GM23338 (cell line): ENCODE results near the gene TMC1. TPM values are rescaled to one million over a fixed set of nuclear protein-coding genes. Genes with fewer than 3 reads are reported as not detected.

Experiments
- ATAC-seq: fragments of 200-7000 bp; cut with Tn5 transposase; 3 replicates; pipeline ENCODE4 v1.9.1; 2020
- DNase-seq: peaks from one replicate; pipeline ENCODE4 v3.0.0-alpha.2; 2015; ENCODE audit warnings: low spot score
- H2AFZ ChIP-seq: fragments of 200-600 bp; sonication (generic); 2 replicates; pipeline ENCODE4 v1.8.0; 2016; ENCODE audit warnings: antibody characterized with exemption, mild to moderate bottlenecking, moderate library complexity
- H3F3A ChIP-seq: fragments of 200-600 bp; sonication (generic); replicated peaks from 2 replicates; pipeline ENCODE4 v1.8.0; 2017; ENCODE audit warnings: antibody characterized with exemption, mixed run types, low read depth
- H3K27ac ChIP-seq: fragments of 200-600 bp; sonication (generic); 2 replicates; pipeline ENCODE4 v1.6.1; 2016; ENCODE audit warnings: low read depth
- H3K27me3 ChIP-seq: fragments of 200-600 bp; sonication (generic); 2 replicates; pipeline ENCODE4 v1.8.0; 2016; ENCODE audit warnings: mild to moderate bottlenecking, mixed run types, moderate library complexity; ENCODE audit not compliant: insufficient read depth
- H3K36me3 ChIP-seq: fragments of 200-600 bp; sonication (generic); 2 replicates; pipeline ENCODE4 v1.8.0; 2016; ENCODE audit warnings: mild to moderate bottlenecking; ENCODE audit not compliant: insufficient read depth
- H3K4me1 ChIP-seq: fragments of 200-600 bp; sonication (generic); 2 replicates; pipeline ENCODE4 v1.8.0; 2016; ENCODE audit warnings: mild to moderate bottlenecking, moderate library complexity; ENCODE audit not compliant: insufficient read depth
- H3K4me2 ChIP-seq: fragments of 200-600 bp; sonication (generic); 2 replicates; pipeline ENCODE4 v1.7.1; 2017; ENCODE audit warnings: mixed run types
- H3K4me3 ChIP-seq: fragments of 200-600 bp; sonication (generic); 2 replicates; pipeline ENCODE4 v1.6.1; 2016; ENCODE audit warnings: mixed run types
- H3K79me2 ChIP-seq: fragments of 200-600 bp; sonication (generic); replicated peaks from 2 replicates; pipeline ENCODE4 v1.8.0; 2017; ENCODE audit warnings: mild to moderate bottlenecking; ENCODE audit not compliant: insufficient read depth
- H3K9me2 ChIP-seq: fragments of 200-600 bp; sonication (generic); 2 replicates; pipeline ENCODE4 v1.8.0; 2017; ENCODE audit not compliant: insufficient read depth
- H4K20me1 ChIP-seq: fragments of 200-600 bp; sonication (generic); replicated peaks from 2 replicates; pipeline ENCODE4 v1.8.0; 2017; ENCODE audit warnings: mild to moderate bottlenecking; ENCODE audit not compliant: insufficient read depth
- H3K27ac Mint-ChIP-seq: 2 replicates; pipeline ENCODE4 v1.8.0; 2020; ENCODE audit warnings: inconsistent platforms, mild to moderate bottlenecking, moderate library complexity, mixed read lengths
- H3K27me3 Mint-ChIP-seq: 3 replicates; pipeline ENCODE4 v1.8.0; 2022; ENCODE audit warnings: low read depth, mild to moderate bottlenecking, moderate library complexity, mixed read lengths, inconsistent platforms; ENCODE audit not compliant: insufficient read depth, poor library complexity
- H3K36me3 Mint-ChIP-seq: 3 replicates; pipeline ENCODE4 v1.8.0; 2021; ENCODE audit warnings: low read depth, mild to moderate bottlenecking, inconsistent platforms, moderate library complexity, mixed read lengths
- H3K4me1 Mint-ChIP-seq: 3 replicates; pipeline ENCODE4 v1.8.0; 2020; ENCODE audit warnings: mild to moderate bottlenecking, inconsistent platforms, mixed read lengths
- H3K4me3 Mint-ChIP-seq: 3 replicates; pipeline ENCODE4 v1.8.0; 2021; ENCODE audit warnings: moderate library complexity, mild to moderate bottlenecking, inconsistent platforms, mixed read lengths
- H3K9me3 Mint-ChIP-seq: 3 replicates; pipeline ENCODE4 v1.8.0; 2020; ENCODE audit warnings: moderate library complexity, mild to moderate bottlenecking, inconsistent platforms, mixed read lengths
- JUNB ChIP-seq: IDR thresholded peaks from one replicate; pipeline ENCODE4 v1.6.1; 2016; ENCODE audit warnings: antibody characterized with exemption; ENCODE audit not compliant: unreplicated experiment
- ZNF114 ChIP-seq: fragments of 250-450 bp; sonication (Bioruptor Pico); IDR thresholded peaks from 2 replicates; pipeline ENCODE4 v1.5.0; 2020; ENCODE audit warnings: mild to moderate bottlenecking, moderate library complexity
- ZNF331 ChIP-seq: fragments of 250-450 bp; sonication (Bioruptor Pico); IDR thresholded peaks from 2 replicates; pipeline ENCODE4 v1.5.0; 2020; ENCODE audit warnings: low read depth, mild to moderate bottlenecking, moderate library complexity
- polyA plus RNA-seq: library from polyadenylated mRNA; unstranded; fragments of >200 nt; fragmentation: Nextera tagmentation; extraction: Ambion mirVana; gene quantifications from 2 replicates; pipeline ENCODE4 v1.2.1, GENCODE V29; 2016
- total RNA-seq: library from RNA; depleted of rRNA; stranded (reverse); fragments of >200 nt; shearing (Covaris generic); gene quantifications from 2 replicates; pipeline ENCODE4 v1.2.3, GENCODE V29; 2014
- TF ChIP-seq, protein P1 (sequence below), 2 experiments: fragments of 200-600 bp in 1 of 2; sonication (generic) in 1 of 2; conservative IDR thresholded peaks; 2 replicates each; pipeline versions ENCODE4 v1.5.1 to v1.6.1; 2016 to 2017; ENCODE audit warnings: antibody characterized with exemption in 2 of 2, low read depth in 2 of 2, mild to moderate bottlenecking in 2 of 2, moderate library complexity in 1 of 2
- TF ChIP-seq, protein P2 (sequence below): IDR thresholded peaks from one replicate; pipeline ENCODE4 v1.6.1; 2018; ENCODE audit warnings: antibody characterized with exemption; ENCODE audit not compliant: unreplicated experiment
- TF ChIP-seq, protein P3 (sequence below): IDR thresholded peaks from 2 replicates; pipeline ENCODE4 v1.6.1; 2016; ENCODE audit warnings: antibody characterized with exemption
- TF ChIP-seq, protein P4 (sequence below): fragments of 250-450 bp; sonication (Bioruptor Pico); IDR thresholded peaks from 2 replicates; pipeline ENCODE4 v1.5.0; 2020; ENCODE audit warnings: mild to moderate bottlenecking, moderate library complexity

Gene TMC1
- total and polyA plus RNA-seq, 2 experiments from 2014 or later = 0.61 to 1.2 TPM

DNA sequence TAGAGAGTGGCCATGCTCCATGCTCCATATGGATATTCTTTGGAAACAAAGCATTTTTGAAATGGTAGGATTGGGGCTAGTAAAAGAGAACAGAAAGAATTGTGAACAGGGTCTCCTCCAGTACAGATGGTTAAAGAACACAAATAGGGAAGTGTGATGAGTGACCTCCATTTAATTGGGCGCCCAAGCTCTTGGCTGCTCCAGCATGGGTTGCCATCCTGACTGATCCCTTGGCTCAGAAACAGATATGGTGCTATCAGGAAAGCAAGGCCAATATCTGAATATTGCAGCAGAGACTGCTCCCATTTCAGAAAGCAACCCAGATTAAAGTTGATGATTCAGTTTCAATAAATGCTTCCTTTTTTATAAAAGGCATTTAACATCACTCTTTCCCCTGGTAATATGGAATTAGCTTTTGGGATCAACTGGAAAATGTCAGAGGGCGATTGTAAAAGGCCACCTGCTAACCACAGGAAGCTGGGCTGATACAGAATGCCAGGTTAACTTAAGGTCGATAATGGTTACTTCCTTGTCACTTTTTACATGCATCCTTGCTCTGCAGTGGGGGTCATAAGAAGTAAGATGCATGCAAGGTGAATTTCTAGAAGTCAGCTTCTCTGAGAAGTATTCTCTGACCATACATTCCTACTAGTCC lies 52.9 kb downstream of the TMC1 start (continued):
- TF ChIP-seq, protein P1, sequence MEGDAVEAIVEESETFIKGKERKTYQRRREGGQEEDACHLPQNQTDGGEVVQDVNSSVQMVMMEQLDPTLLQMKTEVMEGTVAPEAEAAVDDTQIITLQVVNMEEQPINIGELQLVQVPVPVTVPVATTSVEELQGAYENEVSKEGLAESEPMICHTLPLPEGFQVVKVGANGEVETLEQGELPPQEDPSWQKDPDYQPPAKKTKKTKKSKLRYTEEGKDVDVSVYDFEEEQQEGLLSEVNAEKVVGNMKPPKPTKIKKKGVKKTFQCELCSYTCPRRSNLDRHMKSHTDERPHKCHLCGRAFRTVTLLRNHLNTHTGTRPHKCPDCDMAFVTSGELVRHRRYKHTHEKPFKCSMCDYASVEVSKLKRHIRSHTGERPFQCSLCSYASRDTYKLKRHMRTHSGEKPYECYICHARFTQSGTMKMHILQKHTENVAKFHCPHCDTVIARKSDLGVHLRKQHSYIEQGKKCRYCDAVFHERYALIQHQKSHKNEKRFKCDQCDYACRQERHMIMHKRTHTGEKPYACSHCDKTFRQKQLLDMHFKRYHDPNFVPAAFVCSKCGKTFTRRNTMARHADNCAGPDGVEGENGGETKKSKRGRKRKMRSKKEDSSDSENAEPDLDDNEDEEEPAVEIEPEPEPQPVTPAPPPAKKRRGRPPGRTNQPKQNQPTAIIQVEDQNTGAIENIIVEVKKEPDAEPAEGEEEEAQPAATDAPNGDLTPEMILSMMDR (conservative IDR thresholded peaks at IDR 0.05; ENCODE audit: low read depth in 2 of 2) = no peak
- TF ChIP-seq JUNB = no peak

DNA sequence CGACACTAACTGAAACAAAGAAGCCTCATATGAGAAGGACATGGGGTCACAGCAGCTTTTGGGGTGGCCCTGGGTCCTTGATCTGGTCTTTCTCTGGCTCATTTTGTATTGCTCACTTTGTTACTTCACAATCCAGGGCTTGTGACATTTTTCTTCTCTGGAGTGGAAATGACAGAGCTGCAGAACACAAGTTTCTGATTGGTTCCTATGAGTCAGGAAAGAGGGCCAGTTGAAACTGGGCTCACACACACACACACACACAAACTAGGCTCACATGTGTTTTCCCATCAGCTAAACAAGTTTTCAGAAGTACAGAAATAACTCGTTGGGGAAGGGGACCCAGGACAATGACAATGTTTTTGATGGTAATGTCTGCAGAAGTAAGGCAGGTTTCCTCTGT lies 54.3 kb downstream of the TMC1 start:
- DNase-seq (no peak), ATAC-seq (no peak)
- no peaks in the 10 kb centered on the region for H3F3A ChIP-seq
- peaks cover 1% of the 10 kb centered on the region for H3K27me3 Mint-ChIP-seq
- no peak overlapping the region for H3K27ac Mint-ChIP-seq
- no peaks in the 10 kb centered on the region for H3K27me3 ChIP-seq
- no peaks in the 10 kb centered on the region for H3K4me1 ChIP-seq
- no peak for TF ChIP-seq ZNF331 (CRISPR knock-in tag)
- TF ChIP-seq, protein P2, sequence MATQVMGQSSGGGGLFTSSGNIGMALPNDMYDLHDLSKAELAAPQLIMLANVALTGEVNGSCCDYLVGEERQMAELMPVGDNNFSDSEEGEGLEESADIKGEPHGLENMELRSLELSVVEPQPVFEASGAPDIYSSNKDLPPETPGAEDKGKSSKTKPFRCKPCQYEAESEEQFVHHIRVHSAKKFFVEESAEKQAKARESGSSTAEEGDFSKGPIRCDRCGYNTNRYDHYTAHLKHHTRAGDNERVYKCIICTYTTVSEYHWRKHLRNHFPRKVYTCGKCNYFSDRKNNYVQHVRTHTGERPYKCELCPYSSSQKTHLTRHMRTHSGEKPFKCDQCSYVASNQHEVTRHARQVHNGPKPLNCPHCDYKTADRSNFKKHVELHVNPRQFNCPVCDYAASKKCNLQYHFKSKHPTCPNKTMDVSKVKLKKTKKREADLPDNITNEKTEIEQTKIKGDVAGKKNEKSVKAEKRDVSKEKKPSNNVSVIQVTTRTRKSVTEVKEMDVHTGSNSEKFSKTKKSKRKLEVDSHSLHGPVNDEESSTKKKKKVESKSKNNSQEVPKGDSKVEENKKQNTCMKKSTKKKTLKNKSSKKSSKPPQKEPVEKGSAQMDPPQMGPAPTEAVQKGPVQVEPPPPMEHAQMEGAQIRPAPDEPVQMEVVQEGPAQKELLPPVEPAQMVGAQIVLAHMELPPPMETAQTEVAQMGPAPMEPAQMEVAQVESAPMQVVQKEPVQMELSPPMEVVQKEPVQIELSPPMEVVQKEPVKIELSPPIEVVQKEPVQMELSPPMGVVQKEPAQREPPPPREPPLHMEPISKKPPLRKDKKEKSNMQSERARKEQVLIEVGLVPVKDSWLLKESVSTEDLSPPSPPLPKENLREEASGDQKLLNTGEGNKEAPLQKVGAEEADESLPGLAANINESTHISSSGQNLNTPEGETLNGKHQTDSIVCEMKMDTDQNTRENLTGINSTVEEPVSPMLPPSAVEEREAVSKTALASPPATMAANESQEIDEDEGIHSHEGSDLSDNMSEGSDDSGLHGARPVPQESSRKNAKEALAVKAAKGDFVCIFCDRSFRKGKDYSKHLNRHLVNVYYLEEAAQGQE = no peak
- TF ChIP-seq, protein P3, sequence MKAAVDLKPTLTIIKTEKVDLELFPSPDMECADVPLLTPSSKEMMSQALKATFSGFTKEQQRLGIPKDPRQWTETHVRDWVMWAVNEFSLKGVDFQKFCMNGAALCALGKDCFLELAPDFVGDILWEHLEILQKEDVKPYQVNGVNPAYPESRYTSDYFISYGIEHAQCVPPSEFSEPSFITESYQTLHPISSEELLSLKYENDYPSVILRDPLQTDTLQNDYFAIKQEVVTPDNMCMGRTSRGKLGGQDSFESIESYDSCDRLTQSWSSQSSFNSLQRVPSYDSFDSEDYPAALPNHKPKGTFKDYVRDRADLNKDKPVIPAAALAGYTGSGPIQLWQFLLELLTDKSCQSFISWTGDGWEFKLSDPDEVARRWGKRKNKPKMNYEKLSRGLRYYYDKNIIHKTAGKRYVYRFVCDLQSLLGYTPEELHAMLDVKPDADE = no peak
- TF ChIP-seq, protein P4, sequence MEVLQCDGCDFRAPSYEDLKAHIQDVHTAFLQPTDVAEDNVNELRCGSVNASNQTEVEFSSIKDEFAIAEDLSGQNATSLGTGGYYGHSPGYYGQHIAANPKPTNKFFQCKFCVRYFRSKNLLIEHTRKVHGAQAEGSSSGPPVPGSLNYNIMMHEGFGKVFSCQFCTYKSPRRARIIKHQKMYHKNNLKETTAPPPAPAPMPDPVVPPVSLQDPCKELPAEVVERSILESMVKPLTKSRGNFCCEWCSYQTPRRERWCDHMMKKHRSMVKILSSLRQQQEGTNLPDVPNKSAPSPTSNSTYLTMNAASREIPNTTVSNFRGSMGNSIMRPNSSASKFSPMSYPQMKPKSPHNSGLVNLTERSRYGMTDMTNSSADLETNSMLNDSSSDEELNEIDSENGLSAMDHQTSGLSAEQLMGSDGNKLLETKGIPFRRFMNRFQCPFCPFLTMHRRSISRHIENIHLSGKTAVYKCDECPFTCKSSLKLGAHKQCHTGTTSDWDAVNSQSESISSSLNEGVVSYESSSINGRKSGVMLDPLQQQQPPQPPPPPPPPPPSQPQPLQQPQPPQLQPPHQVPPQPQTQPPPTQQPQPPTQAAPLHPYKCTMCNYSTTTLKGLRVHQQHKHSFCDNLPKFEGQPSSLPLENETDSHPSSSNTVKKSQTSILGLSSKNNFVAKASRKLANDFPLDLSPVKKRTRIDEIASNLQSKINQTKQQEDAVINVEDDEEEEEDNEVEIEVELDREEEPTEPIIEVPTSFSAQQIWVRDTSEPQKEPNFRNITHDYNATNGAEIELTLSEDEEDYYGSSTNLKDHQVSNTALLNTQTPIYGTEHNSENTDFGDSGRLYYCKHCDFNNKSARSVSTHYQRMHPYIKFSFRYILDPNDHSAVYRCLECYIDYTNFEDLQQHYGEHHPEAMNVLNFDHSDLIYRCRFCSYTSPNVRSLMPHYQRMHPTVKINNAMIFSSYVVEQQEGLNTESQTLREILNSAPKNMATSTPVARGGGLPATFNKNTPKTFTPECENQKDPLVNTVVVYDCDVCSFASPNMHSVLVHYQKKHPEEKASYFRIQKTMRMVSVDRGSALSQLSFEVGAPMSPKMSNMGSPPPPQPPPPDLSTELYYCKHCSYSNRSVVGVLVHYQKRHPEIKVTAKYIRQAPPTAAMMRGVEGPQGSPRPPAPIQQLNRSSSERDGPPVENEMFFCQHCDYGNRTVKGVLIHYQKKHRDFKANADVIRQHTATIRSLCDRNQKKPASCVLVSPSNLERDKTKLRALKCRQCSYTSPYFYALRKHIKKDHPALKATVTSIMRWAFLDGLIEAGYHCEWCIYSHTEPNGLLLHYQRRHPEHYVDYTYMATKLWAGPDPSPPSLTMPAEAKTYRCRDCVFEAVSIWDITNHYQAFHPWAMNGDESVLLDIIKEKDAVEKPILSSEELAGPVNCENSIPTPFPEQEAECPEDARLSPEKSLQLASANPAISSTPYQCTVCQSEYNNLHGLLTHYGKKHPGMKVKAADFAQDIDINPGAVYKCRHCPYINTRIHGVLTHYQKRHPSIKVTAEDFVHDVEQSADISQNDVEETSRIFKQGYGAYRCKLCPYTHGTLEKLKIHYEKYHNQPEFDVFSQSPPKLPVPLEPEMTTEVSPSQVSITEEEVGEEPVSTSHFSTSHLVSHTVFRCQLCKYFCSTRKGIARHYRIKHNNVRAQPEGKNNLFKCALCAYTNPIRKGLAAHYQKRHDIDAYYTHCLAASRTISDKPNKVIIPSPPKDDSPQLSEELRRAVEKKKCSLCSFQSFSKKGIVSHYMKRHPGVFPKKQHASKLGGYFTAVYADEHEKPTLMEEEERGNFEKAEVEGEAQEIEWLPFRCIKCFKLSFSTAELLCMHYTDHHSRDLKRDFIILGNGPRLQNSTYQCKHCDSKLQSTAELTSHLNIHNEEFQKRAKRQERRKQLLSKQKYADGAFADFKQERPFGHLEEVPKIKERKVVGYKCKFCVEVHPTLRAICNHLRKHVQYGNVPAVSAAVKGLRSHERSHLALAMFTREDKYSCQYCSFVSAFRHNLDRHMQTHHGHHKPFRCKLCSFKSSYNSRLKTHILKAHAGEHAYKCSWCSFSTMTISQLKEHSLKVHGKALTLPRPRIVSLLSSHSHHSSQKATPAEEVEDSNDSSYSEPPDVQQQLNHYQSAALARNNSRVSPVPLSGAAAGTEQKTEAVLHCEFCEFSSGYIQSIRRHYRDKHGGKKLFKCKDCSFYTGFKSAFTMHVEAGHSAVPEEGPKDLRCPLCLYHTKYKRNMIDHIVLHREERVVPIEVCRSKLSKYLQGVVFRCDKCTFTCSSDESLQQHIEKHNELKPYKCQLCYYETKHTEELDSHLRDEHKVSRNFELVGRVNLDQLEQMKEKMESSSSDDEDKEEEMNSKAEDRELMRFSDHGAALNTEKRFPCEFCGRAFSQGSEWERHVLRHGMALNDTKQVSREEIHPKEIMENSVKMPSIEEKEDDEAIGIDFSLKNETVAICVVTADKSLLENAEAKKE (CRISPR knock-in tag) = no peak
- no peak for TF ChIP-seq ZNF114 (CRISPR knock-in tag)
- no peaks in the 10 kb centered on the region; the same call in 2 of the 3 replicates for H3K4me1 Mint-ChIP-seq
- no peaks in the 10 kb centered on the region for H3K36me3 ChIP-seq
- H3K4me3 Mint-ChIP-seq = no peak overlapping the region
- H3K4me2 ChIP-seq = no peak overlapping the region
- H3K36me3 Mint-ChIP-seq = no peaks in the 10 kb centered on the region
- no peaks in the 10 kb centered on the region for H3K9me3 Mint-ChIP-seq
- peaks cover 5% of the 10 kb centered on the region; the same call in 1 of the 2 replicates for H3K9me2 ChIP-seq
- H2AFZ ChIP-seq = peak overlapping the region; percentile 80; the same call in 1 of the 2 replicates
- H3K79me2 ChIP-seq = no peaks in the 10 kb centered on the region
- no peaks in the 10 kb centered on the region for H4K20me1 ChIP-seq
- no peak overlapping the region for H3K4me3 ChIP-seq
- H3K27ac ChIP-seq = no peak overlapping the region
